SK-N-DZ (cell line): ENCODE data around the gene A3GALT2.
"Not testable (repeated sequence)": the region's sequence is repeated elsewhere in the genome, so short reads cannot be mapped to it uniquely, and the experiment has no call there.

Source experiments
- DNase-seq: peaks from one replicate; pipeline ENCODE4 v3.0.0-alpha.2; 2015; ENCODE audit warnings: low spot score

Gene A3GALT2

DNA sequence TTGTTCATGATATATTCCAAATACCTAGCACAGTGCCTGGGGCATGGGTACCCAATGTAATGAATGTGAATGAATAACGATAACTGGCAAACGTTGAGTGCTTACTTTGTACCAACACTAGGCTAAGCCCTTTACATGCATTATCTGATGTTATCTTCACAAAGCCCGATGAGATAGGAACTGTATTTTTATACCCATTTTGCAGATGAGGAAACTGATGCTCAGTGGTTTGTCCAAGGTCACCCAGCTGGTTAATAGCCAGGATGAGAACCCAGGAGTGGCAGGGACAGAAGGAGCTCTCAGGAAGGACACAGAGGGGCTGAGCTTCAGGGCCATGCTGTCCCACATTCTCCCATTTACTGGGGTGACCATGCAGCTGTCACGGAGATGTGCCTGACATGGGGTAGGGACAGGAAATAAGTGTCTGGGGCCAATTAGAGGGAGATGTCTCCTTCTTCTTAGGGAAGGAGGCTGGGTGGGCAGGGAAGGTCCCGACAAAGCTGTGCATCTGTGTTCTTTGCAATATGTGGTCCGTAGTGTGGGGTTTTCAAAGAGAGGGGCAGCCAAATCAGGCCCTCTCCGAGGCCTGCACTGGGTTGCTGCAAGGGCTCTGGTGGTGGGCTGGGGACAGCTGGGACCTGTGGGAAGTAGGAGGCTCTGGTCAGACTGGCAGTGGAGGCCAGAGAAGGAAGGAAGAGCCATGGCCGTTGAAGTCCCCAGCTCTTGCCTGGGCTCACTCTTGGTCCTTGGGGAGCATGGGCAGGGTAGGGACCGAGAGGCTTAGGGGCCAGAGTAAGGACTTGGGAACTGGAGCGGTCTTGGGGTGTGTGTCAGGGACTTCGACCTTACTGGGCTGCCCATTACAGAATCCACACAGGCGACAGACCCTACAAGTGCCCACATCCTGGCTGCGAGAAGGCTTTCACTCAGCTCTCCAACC is 26.6 kb downstream of the A3GALT2 start:
- DNase-seq: no peak

DNA sequence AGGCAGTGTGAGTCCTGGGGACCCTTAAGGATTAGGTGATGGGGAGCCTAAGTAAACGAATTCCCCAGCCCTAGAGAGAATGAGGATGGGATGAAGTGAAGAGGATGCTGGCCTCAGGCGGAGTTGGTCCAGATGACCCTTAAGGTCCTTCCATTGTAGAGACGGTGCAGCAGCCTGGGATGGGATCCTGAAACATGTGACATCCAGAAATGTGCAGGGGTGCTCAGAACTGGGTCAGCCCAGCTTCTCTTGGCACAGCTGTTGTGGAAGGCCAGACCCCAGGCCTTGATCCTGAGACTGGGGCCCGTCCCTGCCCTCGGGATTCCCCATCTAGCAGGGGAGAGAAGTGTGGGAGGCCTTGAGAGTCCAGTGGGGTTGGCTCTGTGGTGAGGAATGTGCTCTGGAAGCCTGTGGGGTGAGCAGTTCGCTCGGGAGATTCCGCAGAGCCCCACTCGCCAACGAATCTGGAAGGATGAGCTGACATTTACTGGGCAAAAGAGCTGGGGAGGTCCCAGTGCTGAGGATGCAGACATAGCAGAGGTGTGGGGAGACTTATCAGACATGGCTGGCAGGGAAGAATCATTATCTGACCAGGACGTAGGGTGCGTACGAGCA is 28.1 kb downstream of the A3GALT2 start:
- no peak for DNase-seq

DNA sequence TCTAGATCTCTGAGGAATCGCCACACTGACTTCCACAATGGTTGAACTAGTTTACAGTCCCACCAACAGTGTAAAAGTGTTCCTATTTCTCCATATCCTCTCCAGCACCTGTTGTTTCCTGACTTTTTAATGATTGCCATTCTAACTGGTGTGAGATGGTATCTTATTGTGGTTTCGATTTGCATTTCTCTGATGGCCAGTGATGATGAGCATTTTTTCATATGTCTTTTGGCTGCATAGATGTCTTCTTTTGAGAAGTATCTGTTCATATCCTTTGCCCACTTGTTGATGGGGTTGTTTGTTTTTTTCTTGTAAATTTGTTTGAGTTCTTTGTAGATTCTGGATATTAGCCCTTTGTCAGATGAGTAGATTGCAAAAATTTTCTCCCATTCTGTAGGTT is 30.3 kb downstream of the A3GALT2 start:
- DNase-seq: not testable (repeated sequence)

DNA sequence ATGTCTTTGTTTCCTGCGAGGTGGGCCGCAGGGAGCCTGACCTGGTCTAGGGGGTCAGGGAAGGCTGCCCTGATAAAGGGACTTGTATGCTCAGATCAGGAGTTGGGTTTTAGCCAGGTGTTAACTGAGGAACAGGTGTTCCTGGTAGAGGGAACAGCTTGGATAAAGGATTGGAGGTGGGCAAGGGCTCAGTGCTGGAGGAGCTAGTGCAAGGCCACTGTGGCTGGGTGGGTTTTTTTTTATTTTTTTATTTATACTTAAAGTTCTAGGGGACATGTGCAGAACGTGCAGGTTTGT is 31.1 kb downstream of the A3GALT2 start:
- DNase-seq: no peak

DNA sequence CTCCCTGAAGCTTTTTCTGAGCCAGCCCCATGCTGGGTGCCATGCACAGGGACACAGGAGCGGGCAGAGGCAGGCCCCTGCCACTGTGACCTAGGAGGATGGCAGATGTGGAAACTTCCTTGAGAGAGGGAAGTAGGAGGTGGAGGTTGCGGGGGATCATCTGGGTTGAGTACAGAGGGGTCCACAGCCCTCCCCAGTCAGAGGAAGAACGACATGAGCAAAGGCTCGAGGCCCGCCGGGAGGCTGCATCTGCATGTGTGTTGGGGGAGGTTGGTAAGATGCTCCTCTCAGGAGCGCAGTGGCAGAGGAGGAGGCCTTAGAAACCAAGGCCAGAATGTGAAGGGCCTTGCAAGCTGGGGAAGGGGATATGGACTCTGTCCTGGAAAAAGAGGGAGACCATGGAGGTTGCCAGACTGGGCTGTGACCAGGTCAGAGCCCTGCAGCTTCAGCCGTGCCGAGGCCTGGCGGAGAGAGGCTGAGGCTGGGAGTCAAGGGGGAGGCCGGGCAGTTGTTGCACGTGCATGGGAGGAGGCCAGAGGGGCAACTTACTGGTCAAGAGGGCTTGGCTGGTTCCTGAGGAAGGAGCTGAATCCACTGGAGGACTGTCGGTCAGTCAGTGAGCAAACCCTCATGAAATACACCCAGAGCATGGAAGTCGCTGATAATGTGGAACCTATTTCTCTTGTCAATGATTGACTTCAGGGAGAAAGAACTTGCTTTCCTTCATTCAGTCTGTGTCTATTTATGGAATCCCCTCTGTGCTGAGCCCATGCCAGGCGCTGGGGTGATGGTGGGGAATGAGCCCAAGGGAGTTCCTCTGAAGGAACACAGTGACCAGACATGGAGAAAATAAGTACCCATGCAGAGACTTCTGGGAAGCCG is 31.7 kb downstream of the A3GALT2 start:
- no peak for DNase-seq

DNA sequence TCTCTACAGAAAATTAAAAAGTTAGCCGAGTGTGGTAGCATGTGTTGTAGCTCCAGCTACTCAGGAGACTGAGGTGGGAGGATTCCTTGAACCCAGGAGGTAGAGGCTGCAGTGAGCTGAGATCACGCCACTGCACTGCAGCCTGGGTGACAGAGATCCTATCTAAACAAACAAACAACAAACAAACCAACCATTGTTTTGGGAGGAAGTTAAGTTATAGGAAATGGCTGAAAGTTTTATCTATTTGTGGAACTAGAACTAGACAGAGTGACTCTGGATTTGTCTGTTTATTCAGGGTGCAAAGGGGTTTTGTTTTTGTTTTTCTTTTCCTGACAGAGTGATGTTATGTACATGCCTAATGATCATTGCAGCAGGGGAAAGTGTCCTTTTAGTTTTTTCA is 33.6 kb downstream of the A3GALT2 start:
- no peak for DNase-seq

DNA sequence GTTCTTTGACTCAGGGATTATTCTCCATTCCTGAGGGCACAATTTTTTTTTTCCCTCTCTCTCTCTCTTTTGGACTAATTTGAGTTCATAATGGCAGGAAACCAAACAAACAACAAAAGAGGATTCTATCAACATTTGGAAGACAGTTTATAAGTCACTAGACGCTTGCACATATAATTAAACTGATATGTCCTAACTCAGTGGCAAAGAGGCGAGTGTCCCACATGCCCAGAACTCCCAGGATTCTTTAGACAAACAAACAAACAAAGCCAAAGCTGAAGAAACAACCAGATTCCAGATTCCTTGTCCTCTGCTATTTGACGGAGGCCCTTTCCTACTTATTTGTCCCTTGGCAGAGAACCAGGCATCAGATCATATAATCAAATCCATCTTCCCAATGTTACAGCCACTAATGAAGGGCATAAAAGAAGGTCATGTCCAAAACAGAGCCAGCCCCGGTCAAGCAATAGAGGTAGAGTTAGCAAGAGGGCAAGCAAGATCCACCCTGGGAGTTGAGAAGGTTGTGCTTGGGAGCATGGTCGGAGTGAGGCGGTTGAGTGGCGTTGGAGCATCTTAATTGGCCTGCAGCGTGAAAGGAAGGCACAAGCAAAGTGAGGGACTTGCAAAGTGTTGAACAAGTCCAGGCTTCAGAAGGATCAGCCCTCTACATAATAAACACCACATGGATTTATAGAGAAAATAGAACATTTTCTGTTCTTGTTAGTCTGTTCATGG is 34.3 kb downstream of the A3GALT2 start:
- DNase-seq: no peak

DNA sequence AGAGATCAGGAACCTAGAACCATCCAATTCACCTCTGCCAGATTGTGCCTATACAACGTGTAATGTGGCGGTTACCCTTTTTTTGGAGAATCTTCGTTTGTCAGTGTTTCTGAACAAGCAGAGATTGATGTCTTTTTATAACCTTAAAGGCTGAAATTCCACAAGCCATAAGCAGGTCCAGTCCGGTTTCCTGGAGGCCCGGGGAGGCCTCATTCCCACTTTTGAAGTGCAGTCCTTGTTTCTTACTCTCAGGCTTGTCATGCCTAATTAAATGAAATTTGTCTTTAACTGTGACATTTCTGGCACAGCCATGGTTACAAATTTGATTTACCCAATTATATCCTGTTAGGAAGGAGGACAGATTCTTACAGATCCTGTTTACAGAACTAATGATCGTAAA is 36.8 kb downstream of the A3GALT2 start:
- peak; percentile 73 for DNase-seq

DNA sequence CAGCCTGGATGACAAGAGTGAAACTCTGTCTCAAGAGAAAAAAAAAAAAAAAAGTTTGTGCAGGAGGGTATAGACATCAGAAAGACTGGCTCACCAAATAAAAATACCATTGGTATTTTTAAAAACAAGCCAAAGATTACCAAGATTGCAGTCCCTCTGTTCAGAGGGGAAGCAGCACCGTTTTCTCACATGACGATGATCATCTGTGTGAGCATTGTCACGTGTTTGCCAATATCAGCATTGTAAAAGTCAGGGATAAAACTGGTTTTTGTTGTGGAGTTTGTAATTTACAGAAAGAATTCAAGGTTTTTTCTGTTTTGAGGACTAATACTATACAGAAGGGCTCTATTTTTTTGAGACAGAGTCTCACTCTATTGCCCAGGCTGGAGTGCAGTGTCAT is 38.1 kb downstream of the A3GALT2 start:
- no peak for DNase-seq

DNA sequence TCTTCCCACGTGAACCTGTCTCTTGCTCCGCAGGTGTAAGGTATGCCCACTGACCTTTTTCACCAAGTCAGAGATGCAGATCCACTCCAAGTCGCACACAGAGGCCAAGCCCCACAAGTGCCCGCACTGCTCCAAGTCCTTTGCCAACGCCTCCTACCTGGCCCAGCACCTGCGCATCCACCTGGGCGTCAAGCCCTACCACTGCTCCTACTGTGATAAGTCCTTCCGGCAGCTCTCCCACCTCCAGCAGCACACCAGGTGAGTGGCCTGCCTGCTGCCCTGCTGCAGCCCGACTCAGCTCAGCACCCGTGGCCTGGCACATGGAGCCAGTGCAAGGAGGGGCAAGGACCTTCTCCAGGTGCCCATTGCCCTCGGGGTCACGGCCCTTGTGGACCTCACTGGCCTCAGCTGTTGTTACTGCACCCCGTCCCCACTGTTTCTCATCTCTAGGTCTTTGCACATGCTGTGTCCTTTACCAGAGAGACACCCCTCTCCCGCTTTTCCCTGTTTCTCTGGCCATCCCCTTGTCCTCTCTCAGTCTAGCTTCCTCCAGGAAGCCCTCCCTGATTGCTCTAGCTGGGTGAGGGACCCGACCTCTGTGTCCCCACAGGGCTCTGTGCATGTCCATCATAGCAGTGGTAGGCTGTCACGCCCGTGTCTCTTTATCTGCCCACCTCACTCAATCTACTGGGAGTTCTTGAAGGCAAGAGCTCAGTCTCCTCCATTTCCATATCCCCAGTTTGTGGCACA is 39.2 kb downstream of the A3GALT2 start:
- DNase-seq: no peak

DNA sequence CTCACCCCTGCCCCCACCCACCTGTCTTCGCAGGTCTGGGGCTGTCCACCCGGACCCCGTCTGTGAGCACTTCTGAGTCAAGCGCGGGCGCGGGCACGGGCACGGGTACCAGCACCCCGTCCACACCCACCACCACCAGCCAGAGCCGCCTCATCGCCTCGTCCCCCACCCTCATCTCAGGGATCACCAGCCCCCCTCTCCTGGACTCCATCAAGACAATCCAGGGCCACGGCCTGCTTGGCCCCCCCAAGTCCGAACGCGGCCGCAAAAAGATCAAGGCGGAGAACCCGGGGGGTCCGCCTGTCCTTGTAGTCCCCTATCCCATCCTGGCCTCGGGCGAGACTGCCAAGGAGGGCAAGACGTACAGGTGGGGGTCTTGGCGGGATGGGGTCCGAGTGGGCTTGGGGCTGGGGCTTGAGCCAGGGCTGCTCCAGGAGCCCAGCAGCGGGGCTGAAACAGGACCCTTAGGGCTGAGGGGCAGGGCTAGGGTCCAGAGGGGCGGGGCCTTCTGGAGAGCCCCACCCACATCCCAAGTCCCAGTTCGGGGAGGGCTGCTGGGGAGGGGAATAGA is 40.7 kb downstream of the A3GALT2 start:
- no peak for DNase-seq

DNA sequence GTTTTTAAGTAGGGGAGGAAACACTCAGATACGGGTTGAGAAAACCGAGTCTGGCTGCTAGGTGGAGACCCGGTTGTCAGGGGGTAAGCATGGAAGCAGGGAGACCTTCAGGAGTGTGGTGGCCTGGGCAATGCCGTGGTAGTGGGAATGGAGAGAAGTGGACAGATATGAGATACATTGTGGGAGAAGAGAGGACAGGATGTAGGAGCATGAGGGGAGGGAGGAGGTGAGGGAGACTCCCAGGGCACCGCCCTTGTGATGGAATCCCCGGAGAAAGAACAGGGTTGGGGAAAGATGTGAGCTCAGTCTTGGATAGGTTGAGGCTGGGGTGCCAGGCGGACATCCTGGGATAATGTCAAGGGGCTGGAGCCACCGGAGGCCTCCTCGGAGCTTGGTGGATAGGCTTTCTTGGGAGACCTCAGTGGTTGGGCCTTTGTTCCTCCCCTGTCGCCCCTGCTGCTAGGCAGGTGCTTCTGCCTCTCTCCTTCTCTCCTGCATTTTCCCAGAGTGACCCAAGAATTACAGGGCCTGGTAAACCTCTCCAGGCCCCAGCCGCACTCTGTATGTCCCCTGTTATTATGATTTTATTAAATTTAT is 43.3 kb downstream of the A3GALT2 start:
- DNase-seq: no peak

DNA sequence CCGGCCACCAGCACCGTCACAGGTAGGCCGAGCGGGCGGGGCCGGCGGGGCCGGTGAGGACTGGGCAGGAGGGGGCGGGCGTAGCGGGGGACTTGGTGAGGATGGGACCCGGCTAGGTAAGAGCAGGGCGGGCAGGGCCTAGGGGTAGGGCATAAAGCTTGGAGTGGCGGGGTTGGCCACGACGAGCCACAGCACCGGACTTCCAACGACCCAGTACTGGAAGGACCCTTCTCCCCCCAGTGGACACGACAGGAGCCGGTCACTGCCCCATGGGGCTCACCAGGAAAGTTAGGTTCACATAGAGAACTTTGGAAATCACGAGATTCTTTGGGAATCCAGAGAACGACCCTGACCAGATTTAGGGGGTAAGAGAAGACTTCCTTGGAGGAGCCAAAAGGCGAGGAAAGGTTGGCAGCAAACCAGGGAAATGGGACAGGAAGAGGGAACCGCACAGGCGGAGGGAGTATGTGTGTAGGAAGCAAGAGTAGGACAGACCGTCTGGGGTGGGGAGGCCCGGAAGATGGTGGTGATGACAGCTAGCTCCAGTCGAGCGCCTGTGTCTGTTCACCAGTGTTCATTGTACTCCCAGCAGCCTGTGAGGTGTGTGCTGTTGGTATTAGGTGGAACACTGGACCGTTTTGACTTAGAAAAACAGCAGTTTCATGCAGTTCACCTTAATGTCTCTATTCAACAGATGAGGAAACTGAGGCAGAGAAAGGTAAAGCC is 44.2 kb downstream of the A3GALT2 start:
- no peak for DNase-seq

DNA sequence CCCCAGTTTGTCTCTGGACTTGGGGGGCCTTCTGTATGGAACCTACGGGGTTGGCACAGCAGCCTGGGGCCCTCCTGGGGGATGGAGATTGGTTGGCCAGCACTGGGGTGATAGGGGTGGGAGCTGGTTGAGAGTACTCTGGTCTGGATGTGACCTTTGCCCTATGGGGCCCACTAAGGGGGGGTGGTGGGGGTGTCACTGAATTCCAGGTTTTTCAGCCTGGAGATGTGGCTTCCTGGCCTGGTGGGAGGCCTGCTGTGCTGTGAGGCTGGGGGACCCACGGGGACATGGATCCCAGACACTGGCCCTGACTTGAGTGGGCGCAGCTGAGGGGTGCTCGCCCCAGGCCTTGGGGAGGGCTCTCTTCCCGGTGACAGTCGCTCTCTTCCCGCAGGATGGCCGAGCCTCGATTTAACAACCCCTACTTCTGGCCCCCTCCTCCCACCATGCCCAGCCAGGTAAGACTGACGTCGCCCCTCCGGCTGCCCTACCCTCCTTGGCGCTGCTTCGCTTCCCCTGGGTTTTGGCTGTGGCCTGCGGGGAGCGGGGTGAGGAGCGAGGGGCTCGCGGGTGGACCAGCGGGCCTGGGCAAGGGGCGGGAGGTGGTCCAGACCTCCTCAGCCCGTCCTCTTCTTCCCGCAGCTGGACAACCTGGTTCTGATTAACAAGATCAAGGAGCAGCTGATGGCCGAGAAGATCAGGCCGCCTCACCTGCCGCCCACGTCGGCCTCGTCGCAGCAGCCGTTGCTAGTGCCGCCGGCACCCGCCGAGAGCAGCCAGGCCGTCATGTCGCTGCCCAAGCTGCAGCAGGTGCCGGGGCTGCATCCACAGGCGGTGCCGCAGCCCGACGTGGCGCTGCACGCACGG is 45.0 kb downstream of the A3GALT2 start:
- DNase-seq: no peak

DNA sequence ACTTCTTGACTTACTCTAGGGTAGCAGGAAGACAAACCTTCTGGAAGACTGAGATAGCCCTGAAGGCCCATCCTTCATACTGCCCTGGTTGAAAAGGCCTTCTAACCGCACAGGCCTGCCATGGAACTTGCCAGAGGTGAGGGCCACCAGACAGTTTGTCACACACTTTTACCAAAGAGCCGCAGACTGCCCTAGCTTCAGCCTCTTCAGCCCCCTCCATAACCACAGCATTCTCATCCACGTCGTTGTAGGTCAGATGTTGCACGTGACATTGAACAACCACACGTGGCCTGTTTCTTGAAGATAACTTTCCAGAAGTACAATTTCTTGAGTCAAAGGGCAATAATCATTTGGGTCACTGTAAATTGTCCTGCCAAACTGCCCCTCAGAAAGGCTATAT is 45.7 kb downstream of the A3GALT2 start:
- DNase-seq: no peak

DNA sequence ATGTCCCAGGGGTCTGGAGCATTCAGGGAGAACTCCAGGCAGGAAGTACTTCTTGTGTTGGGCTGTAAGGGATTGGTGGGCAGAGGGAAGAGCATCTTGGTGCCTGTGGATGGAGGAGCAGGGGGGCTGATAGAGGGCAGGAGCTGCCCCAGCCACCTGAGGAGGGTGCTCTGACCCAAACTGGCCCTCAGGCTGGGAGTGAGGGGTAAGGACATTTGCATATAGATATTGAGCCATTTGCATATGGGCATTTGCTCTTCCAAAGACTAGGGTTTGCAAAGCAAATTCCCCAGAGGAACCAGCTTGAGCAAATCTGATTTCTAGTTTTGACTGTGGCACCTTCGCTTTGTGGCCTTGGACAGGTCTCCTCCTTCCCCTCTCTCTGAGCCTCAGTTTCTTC is 46.5 kb downstream of the A3GALT2 start:
- DNase-seq: no peak

DNA sequence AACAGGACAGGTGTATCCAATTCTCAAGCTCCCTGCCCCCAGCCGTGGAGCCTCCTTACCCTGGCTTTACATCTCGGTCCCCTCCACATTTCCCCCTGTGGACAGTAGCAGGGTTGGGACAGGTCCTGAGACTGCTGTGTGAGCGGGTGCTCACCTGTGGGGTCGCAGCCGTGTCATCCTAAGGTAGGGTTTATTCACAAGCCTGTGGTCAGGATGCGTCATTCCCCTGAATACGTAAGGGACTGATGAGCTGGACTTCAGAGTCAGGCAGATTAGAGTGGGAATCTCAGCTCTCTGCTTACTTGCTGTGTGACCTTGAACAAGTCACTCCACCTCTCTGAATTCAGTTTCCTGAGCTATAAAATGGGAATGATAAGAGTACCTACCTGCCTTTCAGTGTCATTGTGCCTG is 46.9 kb downstream of the A3GALT2 start:
- DNase-seq: no peak

DNA sequence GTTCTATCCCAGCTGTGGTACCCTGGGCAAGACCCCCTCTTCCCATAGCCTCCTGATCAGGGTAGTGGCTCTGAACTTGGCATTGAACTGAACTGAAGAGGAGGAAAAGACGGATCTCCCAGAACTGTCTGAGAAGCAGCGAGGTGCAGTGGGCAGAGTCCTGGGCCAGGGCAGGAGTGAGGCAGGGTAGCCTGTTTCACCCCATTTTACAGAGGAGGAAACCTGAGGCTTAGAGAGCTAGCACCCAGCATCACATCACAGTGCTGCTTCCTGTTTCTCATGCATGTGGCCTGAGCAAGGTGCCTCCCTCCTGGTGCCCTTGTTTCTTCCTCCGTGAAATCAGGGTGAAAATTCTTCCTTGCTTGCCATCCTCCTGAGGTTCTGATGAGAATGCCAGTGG is 47.5 kb downstream of the A3GALT2 start:
- DNase-seq: no peak

DNA sequence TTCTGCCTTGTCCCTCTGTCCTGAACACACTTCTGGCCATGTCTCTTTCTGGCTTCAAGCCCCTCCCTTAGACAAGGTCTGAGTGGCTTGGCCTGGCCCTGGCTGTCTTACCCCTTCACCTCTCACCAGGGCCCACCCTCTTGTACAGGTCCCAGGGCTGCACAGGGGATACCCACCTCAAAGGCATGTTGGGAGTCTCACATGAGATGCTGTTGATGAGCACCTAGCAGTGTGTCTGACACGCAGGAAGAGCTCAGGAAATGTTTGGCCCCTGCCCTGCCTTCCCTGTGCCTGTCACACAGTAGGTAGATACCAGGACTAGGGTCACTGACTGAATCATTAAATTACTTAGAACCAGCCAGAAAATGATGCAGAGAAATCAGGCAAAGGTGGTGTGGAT is 48.0 kb downstream of the A3GALT2 start:
- no peak for DNase-seq
